Hepatocyte (in vitro differentiated cells): ENCODE measurements around the gene PSMF1.

ENCODE experiments used
- CTCF ChIP-seq: fragments of 200-600 bp; sonication (generic); IDR thresholded peaks from 2 replicates; pipeline ENCODE4 v1.5.1; 2016; ENCODE audit warnings: antibody characterized with exemption, mild to moderate bottlenecking; ENCODE audit not compliant: poor library complexity
- EZH2 ChIP-seq: fragments of 200-600 bp; sonication (generic); IDR thresholded peaks from 2 replicates; pipeline ENCODE4 v1.6.1; 2016; ENCODE audit warnings: antibody characterized with exemption, mild to moderate bottlenecking, borderline replicate concordance
- EZH2phosphoT487 ChIP-seq: fragments of 200-600 bp; sonication (generic); IDR thresholded peaks from one replicate; pipeline ENCODE4 v1.6.1; 2018; ENCODE audit warnings: antibody characterized with exemption, mild to moderate bottlenecking, low read depth, moderate library complexity; ENCODE audit not compliant: unreplicated experiment, severe bottlenecking

GRCh38 chr20:1124421-1124820, 6.0 kb downstream of the PSMF1 start:
- TF ChIP-seq CTCF: no peak
- no peak for TF ChIP-seq EZH2
- TF ChIP-seq EZH2phosphoT487: no peak
